IPS-18c (cell line): ENCODE results near the gene AADACL2.

Source experiments
- H3K4me3 ChIP-seq: 2 replicates; pipeline ENCODE4 v1.7.0; 2013; ENCODE audit warnings: low read depth, mild to moderate bottlenecking, low read length, moderate library complexity; ENCODE audit not compliant: insufficient read depth
- H3K9me3 ChIP-seq: one replicate; pipeline ENCODE4 v1.6.1; 2013; ENCODE audit warnings: mild to moderate bottlenecking, low read length, moderate library complexity; ENCODE audit not compliant: control insufficient read depth, insufficient read depth

Gene AADACL2, protein sequence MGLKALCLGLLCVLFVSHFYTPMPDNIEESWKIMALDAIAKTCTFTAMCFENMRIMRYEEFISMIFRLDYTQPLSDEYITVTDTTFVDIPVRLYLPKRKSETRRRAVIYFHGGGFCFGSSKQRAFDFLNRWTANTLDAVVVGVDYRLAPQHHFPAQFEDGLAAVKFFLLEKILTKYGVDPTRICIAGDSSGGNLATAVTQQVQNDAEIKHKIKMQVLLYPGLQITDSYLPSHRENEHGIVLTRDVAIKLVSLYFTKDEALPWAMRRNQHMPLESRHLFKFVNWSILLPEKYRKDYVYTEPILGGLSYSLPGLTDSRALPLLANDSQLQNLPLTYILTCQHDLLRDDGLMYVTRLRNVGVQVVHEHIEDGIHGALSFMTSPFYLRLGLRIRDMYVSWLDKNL

GRCh38 chr3:151733613-151734012, at the start of gene AADACL2:
Gene AADACL2 (plus strand): TSS chr3:151733927. CDS start chr3:151734036, 109 bp downstream.
- Histone ChIP-seq H3K4me3 (no peak within 1 kb of the TSS), H3K9me3 (peaks cover under 1% of the 10 kb centered on the region)

- Histone ChIP-seq H3K9me3 (no peaks in the 10 kb centered on the region), H3K4me3 (no peak overlapping the region)
Measured at GRCh38 chr3:151684094-151684493, 49.6 kb upstream of the AADACL2 start.

GRCh38 chr3:151686257-151686656, 47.5 kb upstream of the AADACL2 start:
- Histone ChIP-seq H3K9me3 (no peaks in the 10 kb centered on the region), H3K4me3 (no peak overlapping the region)

- no peak overlapping the region for H3K4me3 ChIP-seq
- no peaks in the 10 kb centered on the region for H3K9me3 ChIP-seq
Measured at GRCh38 chr3:151687076-151687475, 46.7 kb upstream of the AADACL2 start.

DNA sequence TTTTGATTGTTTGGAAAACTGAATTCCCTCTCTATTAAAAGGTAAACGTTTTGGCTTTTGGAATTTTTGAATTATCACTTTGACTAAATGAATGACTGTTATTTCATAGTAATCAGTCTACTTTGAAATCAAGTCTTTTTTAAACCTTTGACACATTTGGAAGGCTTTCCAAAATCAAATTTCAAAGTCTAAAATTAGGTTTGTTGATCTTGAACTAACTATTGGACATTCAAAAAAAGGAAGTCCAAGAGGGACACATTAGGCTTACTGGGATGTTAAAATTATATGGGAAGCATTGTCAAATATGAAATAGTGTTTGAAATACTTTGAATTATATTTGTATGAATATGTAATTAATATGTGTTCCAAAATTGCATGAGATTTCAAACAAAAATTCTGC, 45.2 kb upstream of the AADACL2 start:
- H3K9me3 ChIP-seq: no peaks in the 10 kb centered on the region
- no peak overlapping the region for H3K4me3 ChIP-seq

DNA sequence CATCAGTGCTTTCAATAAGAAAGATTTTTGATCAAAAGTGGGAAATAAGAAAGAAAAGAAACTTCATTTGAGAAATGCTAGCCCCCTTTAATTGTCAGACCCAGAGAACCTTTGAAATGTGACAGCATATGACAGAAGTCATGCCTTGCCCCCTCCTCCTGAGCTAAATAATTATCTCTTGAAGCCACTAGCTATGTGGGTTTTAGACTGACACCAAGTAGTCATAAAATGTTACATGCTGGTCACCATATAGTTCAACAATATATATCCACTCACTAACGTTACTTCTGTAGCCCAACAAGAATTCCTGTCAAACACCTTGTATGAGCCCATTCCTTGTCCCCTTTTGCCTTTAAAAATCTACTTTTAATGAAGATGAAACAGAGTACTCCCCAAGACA, 43.1 kb upstream of the AADACL2 start:
- Histone ChIP-seq H3K9me3 (no peaks in the 10 kb centered on the region), H3K4me3 (no peak overlapping the region)

DNA sequence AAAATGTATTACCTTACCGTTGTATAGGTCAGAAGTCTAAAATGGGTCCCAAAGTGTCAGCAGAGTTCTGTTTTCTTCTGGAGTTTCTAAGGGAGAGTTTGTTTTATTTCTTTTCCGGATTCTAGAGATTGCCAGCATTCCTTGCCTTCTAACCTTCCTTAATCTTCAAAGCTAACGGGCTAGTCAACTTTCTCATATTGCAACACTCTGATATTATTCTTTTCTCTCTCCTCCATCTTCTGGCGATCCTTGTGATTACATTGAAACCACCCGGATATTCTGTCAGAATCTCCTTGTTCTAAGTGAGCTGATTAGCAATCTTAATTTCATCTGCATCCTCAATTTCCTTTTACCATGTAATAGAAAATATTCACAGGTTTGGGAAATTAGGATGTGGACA, 36.2 kb upstream of the AADACL2 start:
- no peak overlapping the region for H3K4me3 ChIP-seq
- H3K9me3 ChIP-seq: peaks cover 3% of the 10 kb centered on the region

DNA sequence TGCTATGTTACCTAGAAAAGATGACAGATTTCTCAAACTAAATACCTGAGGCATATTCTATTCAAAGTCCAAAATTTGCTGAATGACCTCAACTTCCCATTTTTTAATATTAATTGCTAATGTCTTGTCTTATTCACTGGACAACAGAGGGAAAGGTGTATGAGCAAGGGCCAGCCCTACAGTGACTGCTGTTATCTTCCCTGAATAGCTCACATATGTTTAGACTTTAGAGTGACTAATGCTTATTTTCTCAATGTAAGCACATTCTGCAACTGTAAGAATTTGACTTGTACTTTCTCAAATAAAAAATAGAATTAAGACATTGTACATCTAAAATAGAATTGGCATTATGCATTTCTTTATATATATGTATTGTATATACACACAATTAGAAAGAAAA, 26.5 kb upstream of the AADACL2 start:
- no peak overlapping the region for H3K4me3 ChIP-seq

GRCh38 chr3:151708868-151709267, 24.9 kb upstream of the AADACL2 start:
- Histone ChIP-seq H3K4me3 (no peak overlapping the region), H3K9me3 (peaks cover 2% of the 10 kb centered on the region)

More for the DNA sequence above, 26.5 kb upstream of the AADACL2 start:
- peaks cover 2% of the 10 kb centered on the region for H3K9me3 ChIP-seq

- no peak overlapping the region for H3K4me3 ChIP-seq
- H3K9me3 ChIP-seq: peaks cover 2% of the 10 kb centered on the region
Measured at GRCh38 chr3:151709847-151710246, 23.9 kb upstream of the AADACL2 start.

DNA sequence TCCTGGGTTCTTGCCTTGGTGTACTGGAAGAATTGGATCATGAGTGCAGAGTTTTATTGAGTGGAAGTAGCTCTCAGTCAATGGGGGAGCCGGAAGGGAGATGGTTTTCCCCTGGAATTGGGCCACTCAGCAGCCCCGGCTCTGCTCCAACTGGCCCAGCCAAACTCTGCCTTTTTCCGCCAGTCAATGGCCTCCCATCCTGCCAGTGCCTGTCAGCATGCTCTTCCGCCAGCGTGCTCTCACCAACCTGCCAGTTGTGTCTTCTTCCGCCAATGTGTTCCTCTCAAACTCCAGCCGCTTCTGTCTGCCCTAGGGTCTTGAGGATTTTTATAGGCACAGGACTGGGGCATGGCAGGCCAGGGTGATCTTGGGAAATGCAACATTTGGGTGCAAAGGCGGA, 12.4 kb upstream of the AADACL2 start:
- no peaks in the 10 kb centered on the region for H3K9me3 ChIP-seq

DNA sequence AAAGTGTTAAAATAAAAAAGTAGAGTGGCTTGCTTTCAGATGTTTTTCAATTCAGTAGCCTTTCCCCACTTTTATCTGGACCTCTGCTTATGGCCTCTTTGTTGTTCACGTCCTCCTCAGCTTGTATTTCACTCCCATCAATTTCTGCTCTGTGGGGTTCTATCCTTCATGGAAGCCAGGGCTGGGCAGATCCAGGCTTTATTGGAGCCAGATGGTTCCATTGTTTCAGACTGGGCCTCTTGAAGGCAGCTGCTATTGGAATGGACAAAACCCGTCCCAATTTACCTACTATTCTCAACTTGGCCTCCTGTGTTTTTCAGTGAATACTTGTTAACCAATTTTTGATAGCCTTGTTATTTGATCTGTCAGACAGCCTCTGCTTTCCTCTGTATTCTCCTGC, 10.9 kb upstream of the AADACL2 start:
- no peak overlapping the region for H3K4me3 ChIP-seq
- no peaks in the 10 kb centered on the region for H3K9me3 ChIP-seq

More for the DNA sequence above, 12.4 kb upstream of the AADACL2 start:
- no peak overlapping the region for H3K4me3 ChIP-seq

DNA sequence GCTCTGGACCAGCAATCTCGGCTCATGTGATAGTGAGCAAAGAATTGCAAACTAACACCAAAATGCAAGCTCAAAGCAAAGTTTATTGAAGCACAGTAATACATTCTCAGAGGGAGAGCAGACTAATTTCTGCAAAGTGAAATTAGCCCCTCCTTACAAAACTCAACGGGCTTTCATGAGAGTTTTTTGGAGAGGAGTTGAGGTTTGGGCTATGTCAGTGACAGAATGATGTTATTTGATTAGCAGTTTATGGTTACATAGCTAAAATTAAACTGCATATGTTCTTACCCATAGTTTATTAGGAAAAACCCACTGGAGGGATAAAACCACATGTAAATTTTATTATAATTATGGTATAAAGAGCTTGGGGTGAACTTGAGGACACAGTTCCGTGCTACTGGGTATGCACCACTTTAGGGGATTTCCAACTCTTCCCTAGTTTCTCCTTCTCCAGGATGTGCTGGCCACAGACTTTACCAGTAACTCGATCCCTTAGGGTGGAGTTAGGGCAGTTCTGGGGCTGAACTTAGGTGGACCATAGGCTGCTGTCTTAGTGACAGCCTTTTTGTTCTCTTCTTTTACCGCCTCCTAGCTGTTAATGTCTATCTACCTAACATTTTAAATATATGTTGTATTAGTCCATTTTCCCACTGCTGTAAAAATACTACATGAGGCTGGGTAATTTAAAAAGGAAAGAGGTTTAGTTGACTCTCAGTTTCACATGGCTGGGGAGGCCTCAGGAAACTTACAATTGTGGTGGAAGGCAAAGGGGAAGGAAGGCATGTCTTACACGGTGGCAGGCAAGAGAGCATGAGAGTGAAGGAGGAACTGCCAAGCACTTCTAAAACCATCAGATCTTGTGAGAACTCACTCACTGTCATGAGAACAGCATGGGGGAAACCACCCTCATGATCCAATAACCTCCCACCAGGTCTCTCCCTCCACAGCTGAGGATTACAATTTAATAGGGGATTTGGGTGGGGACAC, 8.9 kb upstream of the AADACL2 start:
- no peaks in the 10 kb centered on the region for H3K9me3 ChIP-seq
- no peak overlapping the region for H3K4me3 ChIP-seq

- no peak overlapping the region for H3K4me3 ChIP-seq
- H3K9me3 ChIP-seq: no peaks in the 10 kb centered on the region
Measured at GRCh38 chr3:151726016-151726415, 7.7 kb upstream of the AADACL2 start.

GRCh38 chr3:151732861-151733260, 866 bp upstream of the AADACL2 start:
- no peak overlapping the region for H3K4me3 ChIP-seq
- H3K9me3 ChIP-seq: no peaks in the 10 kb centered on the region

DNA sequence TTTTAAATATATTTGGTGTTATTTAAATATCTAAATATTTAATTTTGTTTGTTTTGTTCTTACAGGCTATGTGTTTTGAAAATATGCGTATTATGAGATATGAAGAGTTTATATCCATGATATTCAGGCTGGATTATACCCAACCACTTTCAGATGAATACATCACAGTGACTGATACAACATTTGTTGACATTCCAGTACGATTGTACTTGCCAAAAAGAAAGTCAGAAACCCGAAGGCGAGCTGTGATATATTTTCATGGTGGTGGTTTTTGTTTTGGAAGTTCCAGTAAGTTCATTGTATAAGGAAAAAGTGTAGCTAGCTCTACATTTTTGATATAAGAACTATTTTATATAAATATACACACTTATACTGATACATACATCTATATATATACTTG, 6.9 kb downstream of the AADACL2 start:
- Histone ChIP-seq H3K4me3 (no peak overlapping the region), H3K9me3 (peaks cover 4% of the 10 kb centered on the region)

DNA sequence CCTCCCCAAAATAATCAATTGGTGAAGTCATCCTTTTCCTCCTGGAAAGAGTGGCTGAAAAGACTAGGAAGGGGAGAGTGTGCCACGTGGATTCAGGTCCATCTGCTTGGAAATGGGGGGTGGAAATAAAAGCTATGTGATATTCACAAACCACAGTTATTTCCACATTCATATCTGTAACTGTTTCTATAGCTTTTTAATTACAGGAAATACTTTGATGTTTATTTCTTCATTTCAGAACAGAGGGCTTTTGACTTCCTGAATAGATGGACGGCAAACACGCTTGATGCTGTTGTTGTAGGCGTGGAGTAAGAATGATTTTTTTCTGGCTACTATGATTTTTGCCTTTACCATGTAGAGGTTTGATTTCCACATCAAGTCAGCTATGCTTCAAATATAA, 10.1 kb downstream of the AADACL2 start:
- peaks cover 1% of the 10 kb centered on the region for H3K9me3 ChIP-seq
- no peak overlapping the region for H3K4me3 ChIP-seq

DNA sequence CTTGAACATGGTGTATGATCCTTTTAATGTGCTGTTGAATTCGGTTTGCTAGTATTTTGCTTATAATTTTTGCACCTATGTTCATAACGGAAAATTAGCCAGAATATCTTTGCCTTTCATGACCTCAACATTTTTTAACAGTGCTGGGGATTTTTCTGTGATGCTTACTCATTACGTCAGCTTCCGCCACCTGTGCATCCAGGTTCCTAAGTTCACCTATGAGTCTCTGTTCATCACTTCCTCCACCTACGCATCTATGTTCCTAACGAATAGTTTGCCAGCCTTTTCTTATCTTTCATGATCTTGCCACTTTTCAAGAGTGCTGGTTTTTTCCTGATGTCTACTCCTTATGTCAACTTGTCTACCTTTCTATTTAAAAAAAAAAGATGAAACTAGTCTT, 16.5 kb downstream of the AADACL2 start:
- H3K9me3 ChIP-seq: no peaks in the 10 kb centered on the region
- no peak overlapping the region for H3K4me3 ChIP-seq
